SK-N-SH treated with all-trans-retinoic acid at 6 μM for 48 hours (cell line): ENCODE results near the gene BRD1.

ENCODE experiments used
- ATAC-seq: fragments of 200-7000 bp; cut with Tn5 transposase; 3 replicates; pipeline ENCODE4 v1.9.1; 2020; ENCODE audit warnings: mild to moderate bottlenecking, moderate library complexity
- ARNTL ChIP-seq: fragments of 450-650 bp; formaldehyde crosslinking; IDR thresholded peaks from 2 replicates; pipeline ENCODE4 v1.5.0; 2020; ENCODE audit warnings: low read depth, mild to moderate bottlenecking, moderate library complexity, borderline replicate concordance
- BACH2 ChIP-seq: fragments of 250-450 bp; sonication (Bioruptor Pico); IDR thresholded peaks from 2 replicates; pipeline ENCODE4 v1.9.0; 2021; ENCODE audit warnings: mild to moderate bottlenecking, borderline replicate concordance
- ESRRG ChIP-seq: fragments of 250-450 bp; sonication (Bioruptor Pico); IDR thresholded peaks from 2 replicates; pipeline ENCODE4 v1.6.1; 2021; ENCODE audit warnings: mild to moderate bottlenecking
- ISL1 ChIP-seq: fragments of 250-450 bp; sonication (Bioruptor Pico); IDR thresholded peaks from 2 replicates; pipeline ENCODE4 v2.1.2; 2022; ENCODE audit warnings: mild to moderate bottlenecking, moderate library complexity
- OSR1 ChIP-seq: fragments of 250-450 bp; sonication (Bioruptor Pico); IDR thresholded peaks from 2 replicates; pipeline ENCODE4 v1.8.0; 2022; ENCODE audit warnings: moderate library complexity, mild to moderate bottlenecking, inconsistent platforms
- RARB ChIP-seq: fragments of 250-450 bp; sonication (Bioruptor Pico); IDR thresholded peaks from 2 replicates; pipeline ENCODE4 v1.8.0; 2021; ENCODE audit warnings: mild to moderate bottlenecking, moderate library complexity
- SNAI2 ChIP-seq: fragments of 250-450 bp; sonication (Bioruptor Pico); IDR thresholded peaks from 2 replicates; pipeline ENCODE4 v1.5.0; 2020; ENCODE audit warnings: mild to moderate bottlenecking, moderate library complexity
- ZFP3 ChIP-seq: fragments of 250-450 bp; sonication (Bioruptor Pico); IDR thresholded peaks from 2 replicates; pipeline ENCODE4 v1.5.0; 2020; ENCODE audit warnings: mild to moderate bottlenecking, moderate library complexity
- ZFP30 ChIP-seq: fragments of 450-650 bp; formaldehyde crosslinking; IDR thresholded peaks from 2 replicates; pipeline ENCODE4 v1.5.0; 2022; ENCODE audit warnings: mild to moderate bottlenecking, moderate library complexity
- ZNF565 ChIP-seq: fragments of 450-650 bp; formaldehyde crosslinking; conservative IDR thresholded peaks from 2 replicates; pipeline ENCODE4 v1.5.0; 2020; ENCODE audit warnings: low read depth, mild to moderate bottlenecking, moderate library complexity
- ZNF70 ChIP-seq: fragments of 450-650 bp; formaldehyde crosslinking; IDR thresholded peaks from 2 replicates; pipeline ENCODE4 v1.5.0; 2020; ENCODE audit warnings: mild to moderate bottlenecking, moderate library complexity
- ZNF8 ChIP-seq: fragments of 450-650 bp; formaldehyde crosslinking; IDR thresholded peaks from 2 replicates; pipeline ENCODE4 v1.5.0; 2020; ENCODE audit warnings: mild to moderate bottlenecking, moderate library complexity
- TF ChIP-seq, protein P1 (sequence below): fragments of 250-450 bp; sonication (Bioruptor Pico); IDR thresholded peaks from 2 replicates; pipeline ENCODE4 v1.8.0; 2021; ENCODE audit warnings: low read depth, mild to moderate bottlenecking, moderate library complexity, borderline replicate concordance
- TF ChIP-seq, protein P2 (sequence below): fragments of 250-450 bp; sonication (Bioruptor Pico); IDR thresholded peaks from 2 replicates; pipeline ENCODE4 v1.5.1; 2020; ENCODE audit warnings: low read depth, mild to moderate bottlenecking, moderate library complexity
- TF ChIP-seq, protein P3 (sequence below): fragments of 250-450 bp; sonication (Bioruptor Pico); IDR thresholded peaks from 2 replicates; pipeline ENCODE4 v1.5.1; 2021; ENCODE audit warnings: mild to moderate bottlenecking, moderate library complexity
- TF ChIP-seq, protein P4 (sequence below): fragments of 250-450 bp; sonication (Bioruptor Pico); IDR thresholded peaks from 2 replicates; pipeline ENCODE4 v1.8.0; 2020; ENCODE audit warnings: mild to moderate bottlenecking, moderate library complexity, borderline replicate concordance
- TF ChIP-seq, protein P5 (sequence below): fragments of 250-450 bp; sonication (Bioruptor Pico); IDR thresholded peaks from 2 replicates; pipeline ENCODE4 v1.5.0; 2020; ENCODE audit warnings: mild to moderate bottlenecking, moderate library complexity

The BRD1 gene

DNA sequence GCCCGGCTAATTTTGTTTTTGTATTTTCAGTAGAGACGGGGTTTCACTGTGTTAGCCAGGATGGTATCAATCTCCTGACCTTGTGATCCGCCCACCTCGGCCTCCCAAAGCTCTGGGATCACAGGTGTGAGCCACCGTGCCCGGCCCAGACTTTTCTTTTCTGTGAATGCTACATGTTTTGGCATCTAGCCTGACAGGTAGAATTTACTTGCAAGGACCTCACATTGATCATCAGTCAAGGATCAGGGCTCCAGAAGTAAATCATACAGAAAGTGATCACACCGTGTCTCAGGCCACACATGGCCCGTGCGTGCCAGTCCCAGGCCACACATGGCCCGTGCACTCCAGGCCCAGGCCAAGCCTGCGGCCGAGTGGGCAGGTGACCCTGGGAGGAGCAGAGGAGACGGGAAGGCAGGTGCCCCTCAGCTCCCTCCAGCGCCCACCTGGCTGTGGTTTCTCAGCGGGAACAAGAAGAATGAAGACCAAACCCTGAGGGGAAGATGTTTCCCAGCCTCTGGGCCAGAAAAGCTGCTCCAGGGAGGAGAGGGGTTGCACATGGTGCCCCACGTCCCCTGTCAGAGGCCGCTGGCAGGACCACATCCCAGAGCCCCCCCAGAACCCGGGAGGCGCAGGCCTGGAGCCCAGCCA lies 76.2 kb downstream of the BRD1 start:
- no peak for ATAC-seq
- TF ChIP-seq ARNTL (CRISPR knock-in tag) (no peak), ZFP30 (no peak), ZNF8 (no peak), ESRRG (CRISPR knock-in tag) (no peak), ISL1 (CRISPR knock-in tag) (no peak), ZFP3 (no peak)
- TF ChIP-seq, protein P1, sequence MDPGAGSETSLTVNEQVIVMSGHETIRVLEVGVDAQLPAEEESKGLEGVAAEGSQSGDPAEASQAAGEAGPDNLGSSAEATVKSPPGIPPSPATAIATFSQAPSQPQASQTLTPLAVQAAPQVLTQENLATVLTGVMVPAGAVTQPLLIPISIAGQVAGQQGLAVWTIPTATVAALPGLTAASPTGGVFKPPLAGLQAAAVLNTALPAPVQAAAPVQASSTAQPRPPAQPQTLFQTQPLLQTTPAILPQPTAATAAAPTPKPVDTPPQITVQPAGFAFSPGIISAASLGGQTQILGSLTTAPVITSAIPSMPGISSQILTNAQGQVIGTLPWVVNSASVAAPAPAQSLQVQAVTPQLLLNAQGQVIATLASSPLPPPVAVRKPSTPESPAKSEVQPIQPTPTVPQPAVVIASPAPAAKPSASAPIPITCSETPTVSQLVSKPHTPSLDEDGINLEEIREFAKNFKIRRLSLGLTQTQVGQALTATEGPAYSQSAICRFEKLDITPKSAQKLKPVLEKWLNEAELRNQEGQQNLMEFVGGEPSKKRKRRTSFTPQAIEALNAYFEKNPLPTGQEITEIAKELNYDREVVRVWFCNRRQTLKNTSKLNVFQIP (CRISPR knock-in tag), result no peak
- TF ChIP-seq, protein P2, sequence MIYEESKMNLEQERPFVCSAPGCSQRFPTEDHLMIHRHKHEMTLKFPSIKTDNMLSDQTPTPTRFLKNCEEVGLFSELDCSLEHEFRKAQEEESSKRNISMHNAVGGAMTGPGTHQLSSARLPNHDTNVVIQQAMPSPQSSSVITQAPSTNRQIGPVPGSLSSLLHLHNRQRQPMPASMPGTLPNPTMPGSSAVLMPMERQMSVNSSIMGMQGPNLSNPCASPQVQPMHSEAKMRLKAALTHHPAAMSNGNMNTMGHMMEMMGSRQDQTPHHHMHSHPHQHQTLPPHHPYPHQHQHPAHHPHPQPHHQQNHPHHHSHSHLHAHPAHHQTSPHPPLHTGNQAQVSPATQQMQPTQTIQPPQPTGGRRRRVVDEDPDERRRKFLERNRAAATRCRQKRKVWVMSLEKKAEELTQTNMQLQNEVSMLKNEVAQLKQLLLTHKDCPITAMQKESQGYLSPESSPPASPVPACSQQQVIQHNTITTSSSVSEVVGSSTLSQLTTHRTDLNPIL (CRISPR knock-in tag), result no peak
- TF ChIP-seq, protein P3, sequence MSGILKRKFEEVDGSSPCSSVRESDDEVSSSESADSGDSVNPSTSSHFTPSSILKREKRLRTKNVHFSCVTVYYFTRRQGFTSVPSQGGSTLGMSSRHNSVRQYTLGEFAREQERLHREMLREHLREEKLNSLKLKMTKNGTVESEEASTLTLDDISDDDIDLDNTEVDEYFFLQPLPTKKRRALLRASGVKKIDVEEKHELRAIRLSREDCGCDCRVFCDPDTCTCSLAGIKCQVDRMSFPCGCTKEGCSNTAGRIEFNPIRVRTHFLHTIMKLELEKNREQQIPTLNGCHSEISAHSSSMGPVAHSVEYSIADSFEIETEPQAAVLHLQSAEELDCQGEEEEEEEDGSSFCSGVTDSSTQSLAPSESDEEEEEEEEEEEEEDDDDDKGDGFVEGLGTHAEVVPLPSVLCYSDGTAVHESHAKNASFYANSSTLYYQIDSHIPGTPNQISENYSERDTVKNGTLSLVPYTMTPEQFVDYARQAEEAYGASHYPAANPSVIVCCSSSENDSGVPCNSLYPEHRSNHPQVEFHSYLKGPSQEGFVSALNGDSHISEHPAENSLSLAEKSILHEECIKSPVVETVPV (CRISPR knock-in tag), result no peak

DNA sequence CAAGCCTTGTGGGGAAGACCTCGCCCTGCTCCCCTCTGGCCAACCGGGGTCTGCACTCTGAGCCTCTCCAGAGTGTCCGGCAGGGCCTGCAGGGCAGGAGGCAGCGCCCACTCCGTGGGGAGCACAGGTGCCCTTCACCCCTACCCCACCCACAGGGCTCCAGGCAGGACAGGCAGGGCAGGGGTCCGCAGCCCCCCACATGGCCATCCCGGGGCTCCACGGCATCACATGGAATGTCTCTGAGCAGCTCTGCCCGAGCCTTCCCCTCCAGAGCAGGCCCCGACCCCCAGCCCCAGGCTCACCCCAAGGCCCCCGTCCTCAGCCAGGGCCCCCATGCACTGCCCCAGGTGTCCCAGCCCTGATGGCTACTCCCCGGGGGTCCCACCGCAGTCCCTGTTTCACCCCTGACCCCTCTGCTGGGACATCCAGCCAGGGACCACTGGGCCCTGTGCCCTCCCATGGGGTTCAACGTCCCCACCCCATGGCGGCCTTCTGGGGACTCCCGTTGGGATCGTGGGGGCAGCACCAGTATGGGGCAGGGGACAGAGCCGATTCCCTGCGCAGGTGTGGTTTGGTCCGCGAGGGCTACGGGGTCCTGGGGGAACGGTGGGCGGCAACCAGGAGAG lies 77.7 kb downstream of the BRD1 start:
- TF ChIP-seq ZNF70 (no peak), ZFP3 (no peak), ZNF565 (CRISPR knock-in tag) (no peak), SNAI2 (CRISPR knock-in tag) (no peak), ISL1 (CRISPR knock-in tag) (no peak), BACH2 (CRISPR knock-in tag) (no peak), ZFP30 (no peak), ESRRG (CRISPR knock-in tag) (no peak), RARB (CRISPR knock-in tag) (no peak), OSR1 (CRISPR knock-in tag) (no peak)
- TF ChIP-seq, protein P2 (CRISPR knock-in tag), result no peak
- TF ChIP-seq, protein P1 (CRISPR knock-in tag), result no peak
- TF ChIP-seq, protein P4, sequence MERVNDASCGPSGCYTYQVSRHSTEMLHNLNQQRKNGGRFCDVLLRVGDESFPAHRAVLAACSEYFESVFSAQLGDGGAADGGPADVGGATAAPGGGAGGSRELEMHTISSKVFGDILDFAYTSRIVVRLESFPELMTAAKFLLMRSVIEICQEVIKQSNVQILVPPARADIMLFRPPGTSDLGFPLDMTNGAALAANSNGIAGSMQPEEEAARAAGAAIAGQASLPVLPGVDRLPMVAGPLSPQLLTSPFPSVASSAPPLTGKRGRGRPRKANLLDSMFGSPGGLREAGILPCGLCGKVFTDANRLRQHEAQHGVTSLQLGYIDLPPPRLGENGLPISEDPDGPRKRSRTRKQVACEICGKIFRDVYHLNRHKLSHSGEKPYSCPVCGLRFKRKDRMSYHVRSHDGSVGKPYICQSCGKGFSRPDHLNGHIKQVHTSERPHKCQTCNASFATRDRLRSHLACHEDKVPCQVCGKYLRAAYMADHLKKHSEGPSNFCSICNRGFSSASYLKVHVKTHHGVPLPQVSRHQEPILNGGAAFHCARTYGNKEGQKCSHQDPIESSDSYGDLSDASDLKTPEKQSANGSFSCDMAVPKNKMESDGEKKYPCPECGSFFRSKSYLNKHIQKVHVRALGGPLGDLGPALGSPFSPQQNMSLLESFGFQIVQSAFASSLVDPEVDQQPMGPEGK (CRISPR knock-in tag), result no peak
- TF ChIP-seq, protein P5, sequence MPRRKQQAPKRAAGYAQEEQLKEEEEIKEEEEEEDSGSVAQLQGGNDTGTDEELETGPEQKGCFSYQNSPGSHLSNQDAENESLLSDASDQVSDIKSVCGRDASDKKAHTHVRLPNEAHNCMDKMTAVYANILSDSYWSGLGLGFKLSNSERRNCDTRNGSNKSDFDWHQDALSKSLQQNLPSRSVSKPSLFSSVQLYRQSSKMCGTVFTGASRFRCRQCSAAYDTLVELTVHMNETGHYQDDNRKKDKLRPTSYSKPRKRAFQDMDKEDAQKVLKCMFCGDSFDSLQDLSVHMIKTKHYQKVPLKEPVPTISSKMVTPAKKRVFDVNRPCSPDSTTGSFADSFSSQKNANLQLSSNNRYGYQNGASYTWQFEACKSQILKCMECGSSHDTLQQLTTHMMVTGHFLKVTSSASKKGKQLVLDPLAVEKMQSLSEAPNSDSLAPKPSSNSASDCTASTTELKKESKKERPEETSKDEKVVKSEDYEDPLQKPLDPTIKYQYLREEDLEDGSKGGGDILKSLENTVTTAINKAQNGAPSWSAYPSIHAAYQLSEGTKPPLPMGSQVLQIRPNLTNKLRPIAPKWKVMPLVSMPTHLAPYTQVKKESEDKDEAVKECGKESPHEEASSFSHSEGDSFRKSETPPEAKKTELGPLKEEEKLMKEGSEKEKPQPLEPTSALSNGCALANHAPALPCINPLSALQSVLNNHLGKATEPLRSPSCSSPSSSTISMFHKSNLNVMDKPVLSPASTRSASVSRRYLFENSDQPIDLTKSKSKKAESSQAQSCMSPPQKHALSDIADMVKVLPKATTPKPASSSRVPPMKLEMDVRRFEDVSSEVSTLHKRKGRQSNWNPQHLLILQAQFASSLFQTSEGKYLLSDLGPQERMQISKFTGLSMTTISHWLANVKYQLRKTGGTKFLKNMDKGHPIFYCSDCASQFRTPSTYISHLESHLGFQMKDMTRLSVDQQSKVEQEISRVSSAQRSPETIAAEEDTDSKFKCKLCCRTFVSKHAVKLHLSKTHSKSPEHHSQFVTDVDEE, result no peak
- ATAC-seq, result no peak
